Stimulated activated naive CD8-positive, alpha-beta T cell treated with anti-CD3 and anti-CD28 coated beads, Interleukin-15, amount 100 ng/mL, for 72 hours (primary cell): ENCODE measurements around the gene WLS.

Source experiments
- ATAC-seq: fragments of 150-1000 bp; cut with Tn5 transposase; 2 replicates; pipeline ENCODE4 v1.10.0; 2021; ENCODE audit warnings: mild to moderate bottlenecking, moderate library complexity
- DNase-seq, 2 donors: peaks; one replicate each; pipeline ENCODE4 v3.0.0; 2021 to 2022
- H3K27ac Mint-ChIP-seq, 2 donors: one replicate each; pipeline ENCODE4 v1.8.0; 2022; ENCODE audit warnings: mild to moderate bottlenecking in 2 of 2, mixed read lengths in 2 of 2, moderate library complexity in 2 of 2
- H3K27me3 Mint-ChIP-seq: one replicate; pipeline ENCODE4 v1.8.0; 2022; ENCODE audit warnings: mixed read lengths
- H3K4me1 Mint-ChIP-seq: one replicate; pipeline ENCODE4 v1.8.0; 2022; ENCODE audit warnings: mild to moderate bottlenecking, mixed read lengths
- H3K4me3 Mint-ChIP-seq, 2 donors: one replicate each; pipeline ENCODE4 v1.8.0; 2022; ENCODE audit warnings: mild to moderate bottlenecking in 2 of 2, mixed read lengths in 2 of 2, moderate library complexity in 1 of 2
- H3K9me3 Mint-ChIP-seq, 2 donors: one replicate each; pipeline ENCODE4 v1.8.0; 2022; ENCODE audit warnings: mixed read lengths in 2 of 2

Gene WLS

GRCh38 chr1:68145418-68146126, 86.8 kb downstream of the WLS start:
- Mint-ChIP-seq H3K4me3 (no peak overlapping the region), H3K27ac (no peak overlapping the region), H3K4me1 (no peaks in the 10 kb centered on the region), H3K9me3 (no peaks in the 10 kb centered on the region), H3K27me3 (peaks cover 8% of the 10 kb centered on the region)
- no peak for DNase-seq
- no peak for ATAC-seq

- Mint-ChIP-seq H3K27me3 (peaks cover 11% of the 10 kb centered on the region), H3K27ac (no peak overlapping the region), H3K4me3 (no peak overlapping the region), H3K4me1 (no peaks in the 10 kb centered on the region), H3K9me3 (no peaks in the 10 kb centered on the region)
- DNase-seq, result no peak
- ATAC-seq, result no peak
Measured at GRCh38 chr1:68144856-68145255, 87.5 kb downstream of the WLS start.

GRCh38 chr1:68143633-68144032, 88.7 kb downstream of the WLS start:
- H3K9me3 Mint-ChIP-seq, result no peaks in the 10 kb centered on the region
- H3K4me3 Mint-ChIP-seq, result no peak overlapping the region
- H3K4me1 Mint-ChIP-seq, result no peaks in the 10 kb centered on the region
- peaks cover 11% of the 10 kb centered on the region for H3K27me3 Mint-ChIP-seq
- H3K27ac Mint-ChIP-seq, result no peak overlapping the region
- ATAC-seq (no peak), DNase-seq (no peak)

- no peak overlapping the region for H3K4me3 Mint-ChIP-seq
- no peak for DNase-seq
- H3K27ac Mint-ChIP-seq, result no peak overlapping the region
- no peak for ATAC-seq
- peaks cover 11% of the 10 kb centered on the region for H3K27me3 Mint-ChIP-seq
- no peaks in the 10 kb centered on the region for H3K4me1 Mint-ChIP-seq
- no peaks in the 10 kb centered on the region for H3K9me3 Mint-ChIP-seq
Measured at GRCh38 chr1:68142461-68142860, 89.9 kb downstream of the WLS start.

GRCh38 chr1:68142036-68142435, 90.3 kb downstream of the WLS start:
- Mint-ChIP-seq H3K9me3 (no peaks in the 10 kb centered on the region), H3K4me3 (no peak overlapping the region), H3K27me3 (peaks cover 11% of the 10 kb centered on the region), H3K27ac (no peak overlapping the region), H3K4me1 (no peaks in the 10 kb centered on the region)
- ATAC-seq (no peak), DNase-seq (no peak)

- no peak overlapping the region for H3K27ac Mint-ChIP-seq
- no peak for ATAC-seq
- no peak overlapping the region for H3K4me3 Mint-ChIP-seq
- no peaks in the 10 kb centered on the region for H3K4me1 Mint-ChIP-seq
- DNase-seq, result no peak
- no peaks in the 10 kb centered on the region for H3K9me3 Mint-ChIP-seq
- peaks cover 11% of the 10 kb centered on the region for H3K27me3 Mint-ChIP-seq
Measured at GRCh38 chr1:68141071-68142021, 91.0 kb downstream of the WLS start.

GRCh38 chr1:68140536-68140935, 91.8 kb downstream of the WLS start:
- DNase-seq (no peak), ATAC-seq (no peak)
- no peak overlapping the region for H3K4me3 Mint-ChIP-seq

GRCh38 chr1:68136187-68136586, 96.1 kb downstream of the WLS start:
- Mint-ChIP-seq H3K27me3 (peaks cover 9% of the 10 kb centered on the region), H3K4me3 (no peak overlapping the region), H3K9me3 (no peaks in the 10 kb centered on the region), H3K27ac (no peak overlapping the region), H3K4me1 (no peaks in the 10 kb centered on the region)
- ATAC-seq (no peak), DNase-seq (no peak)

More at GRCh38 chr1:68140536-68140935, 91.8 kb downstream of the WLS start:
- no peaks in the 10 kb centered on the region for H3K4me1 Mint-ChIP-seq
- no peaks in the 10 kb centered on the region for H3K9me3 Mint-ChIP-seq
- H3K27ac Mint-ChIP-seq, result no peak overlapping the region
- H3K27me3 Mint-ChIP-seq, result peaks cover 11% of the 10 kb centered on the region

- Mint-ChIP-seq H3K4me1 (no peaks in the 10 kb centered on the region), H3K4me3 (no peak overlapping the region), H3K27ac (no peak overlapping the region), H3K9me3 (no peaks in the 10 kb centered on the region), H3K27me3 (no peaks in the 10 kb centered on the region)
- no peak for DNase-seq
- ATAC-seq, result no peak
Measured at GRCh38 chr1:68132426-68133130, 99.7 kb downstream of the WLS start.

- H3K27me3 Mint-ChIP-seq, result no peaks in the 10 kb centered on the region
- no peak overlapping the region for H3K4me3 Mint-ChIP-seq
- no peak overlapping the region for H3K27ac Mint-ChIP-seq
- DNase-seq (no peak), ATAC-seq (no peak)
- H3K9me3 Mint-ChIP-seq, result no peaks in the 10 kb centered on the region
- H3K4me1 Mint-ChIP-seq, result no peaks in the 10 kb centered on the region
Measured at GRCh38 chr1:68131261-68131660, 101.1 kb downstream of the WLS start.

GRCh38 chr1:68129536-68130250, 102.6 kb downstream of the WLS start:
- Mint-ChIP-seq H3K9me3 (no peaks in the 10 kb centered on the region), H3K27me3 (no peaks in the 10 kb centered on the region), H3K27ac (no peak overlapping the region), H3K4me1 (no peaks in the 10 kb centered on the region), H3K4me3 (no peak overlapping the region)
- no peak for DNase-seq
- no peak for ATAC-seq

- Mint-ChIP-seq H3K9me3 (no peaks in the 10 kb centered on the region), H3K27me3 (no peaks in the 10 kb centered on the region), H3K4me1 (no peaks in the 10 kb centered on the region), H3K27ac (no peak overlapping the region), H3K4me3 (no peak overlapping the region)
- ATAC-seq (no peak), DNase-seq (no peak)
Measured at GRCh38 chr1:68128820-68129219, 103.5 kb downstream of the WLS start.

- DNase-seq (no peak), ATAC-seq (no peak)
- Mint-ChIP-seq H3K4me1 (no peaks in the 10 kb centered on the region), H3K27me3 (no peaks in the 10 kb centered on the region), H3K9me3 (no peaks in the 10 kb centered on the region), H3K27ac (no peak overlapping the region), H3K4me3 (no peak overlapping the region)
Measured at GRCh38 chr1:68128157-68128556, 104.2 kb downstream of the WLS start.

- DNase-seq (no peak), ATAC-seq (no peak)
- no peaks in the 10 kb centered on the region for H3K27me3 Mint-ChIP-seq
- H3K27ac Mint-ChIP-seq, result no peak overlapping the region
- no peaks in the 10 kb centered on the region for H3K4me1 Mint-ChIP-seq
- H3K4me3 Mint-ChIP-seq, result no peak overlapping the region
- H3K9me3 Mint-ChIP-seq, result no peaks in the 10 kb centered on the region
Measured at GRCh38 chr1:68121536-68121935, 110.8 kb downstream of the WLS start.

- Mint-ChIP-seq H3K27me3 (no peaks in the 10 kb centered on the region), H3K27ac (no peak overlapping the region), H3K9me3 (no peaks in the 10 kb centered on the region), H3K4me3 (no peak overlapping the region), H3K4me1 (no peaks in the 10 kb centered on the region)
- DNase-seq (peak; percentile 28 to 40), ATAC-seq (peak; percentile 38)
Measured at GRCh38 chr1:68120136-68120791, 112.1 kb downstream of the WLS start.
